Fibroblast of skin of abdomen (primary cell): ENCODE data around the gene SOX6.
A peak's percentile ranks its signal among the peaks of the same experiment; 100 is the strongest.
"Not testable (repeated sequence)": the region's sequence is repeated elsewhere in the genome, so short reads cannot be mapped to it uniquely, and the experiment has no call there.

Source experiments
- DNase-seq: peaks from one replicate; pipeline ENCODE4 v3.0.0-alpha.2; 2013

The SOX6 gene

GRCh38 chr11:16141614-16142013 lies 214.7 kb downstream of the SOX6 start:
- DNase-seq, result not testable (repeated sequence)

GRCh38 chr11:16141162-16141561 lies 215.2 kb downstream of the SOX6 start:
- DNase-seq, result not testable (repeated sequence)

- no peak for DNase-seq
Measured at GRCh38 chr11:16136792-16137390, 219.5 kb downstream of the SOX6 start.

- no peak for DNase-seq
Measured at GRCh38 chr11:16133867-16134266, 222.5 kb downstream of the SOX6 start.

GRCh38 chr11:16127732-16128131 lies 228.6 kb downstream of the SOX6 start:
- DNase-seq, result no peak

GRCh38 chr11:16126362-16126761 lies 230.0 kb downstream of the SOX6 start:
- DNase-seq, result no peak

GRCh38 chr11:16125796-16126195 lies 230.6 kb downstream of the SOX6 start:
- DNase-seq, result no peak

GRCh38 chr11:16124390-16124789 lies 232.0 kb downstream of the SOX6 start:
- no peak for DNase-seq

- DNase-seq, result no peak
Measured at GRCh38 chr11:16121853-16122252, 234.5 kb downstream of the SOX6 start.

- DNase-seq, result no peak
Measured at GRCh38 chr11:16120008-16120407, 236.3 kb downstream of the SOX6 start.

GRCh38 chr11:16117989-16118756 lies 238.2 kb downstream of the SOX6 start:
- no peak for DNase-seq

GRCh38 chr11:16114978-16115871 lies 241.1 kb downstream of the SOX6 start:
- DNase-seq, result no peak

GRCh38 chr11:16114431-16114830 lies 241.9 kb downstream of the SOX6 start:
- DNase-seq, result no peak

- DNase-seq, result no peak
Measured at GRCh38 chr11:16111690-16112089, 244.7 kb downstream of the SOX6 start.

GRCh38 chr11:16110886-16111285 lies 245.5 kb downstream of the SOX6 start:
- DNase-seq, result no peak

GRCh38 chr11:16099343-16099900 lies 256.9 kb downstream of the SOX6 start:
- DNase-seq, result peak; percentile 36

- DNase-seq, result no peak
Measured at GRCh38 chr11:16098526-16099205, 257.7 kb downstream of the SOX6 start.

GRCh38 chr11:16097543-16097942 lies 258.8 kb downstream of the SOX6 start:
- no peak for DNase-seq

GRCh38 chr11:16096336-16096735 lies 260.0 kb downstream of the SOX6 start:
- peak; percentile 37 for DNase-seq

- no peak for DNase-seq
Measured at GRCh38 chr11:16095756-16096155, 260.6 kb downstream of the SOX6 start.

- DNase-seq, result no peak
Measured at GRCh38 chr11:16093889-16094653, 262.3 kb downstream of the SOX6 start.

- DNase-seq, result no peak
Measured at GRCh38 chr11:16091862-16092261, 264.5 kb downstream of the SOX6 start.
